ENCODE results near the gene KRTAP10-1.

Gene KRTAP10-1

DNA sequence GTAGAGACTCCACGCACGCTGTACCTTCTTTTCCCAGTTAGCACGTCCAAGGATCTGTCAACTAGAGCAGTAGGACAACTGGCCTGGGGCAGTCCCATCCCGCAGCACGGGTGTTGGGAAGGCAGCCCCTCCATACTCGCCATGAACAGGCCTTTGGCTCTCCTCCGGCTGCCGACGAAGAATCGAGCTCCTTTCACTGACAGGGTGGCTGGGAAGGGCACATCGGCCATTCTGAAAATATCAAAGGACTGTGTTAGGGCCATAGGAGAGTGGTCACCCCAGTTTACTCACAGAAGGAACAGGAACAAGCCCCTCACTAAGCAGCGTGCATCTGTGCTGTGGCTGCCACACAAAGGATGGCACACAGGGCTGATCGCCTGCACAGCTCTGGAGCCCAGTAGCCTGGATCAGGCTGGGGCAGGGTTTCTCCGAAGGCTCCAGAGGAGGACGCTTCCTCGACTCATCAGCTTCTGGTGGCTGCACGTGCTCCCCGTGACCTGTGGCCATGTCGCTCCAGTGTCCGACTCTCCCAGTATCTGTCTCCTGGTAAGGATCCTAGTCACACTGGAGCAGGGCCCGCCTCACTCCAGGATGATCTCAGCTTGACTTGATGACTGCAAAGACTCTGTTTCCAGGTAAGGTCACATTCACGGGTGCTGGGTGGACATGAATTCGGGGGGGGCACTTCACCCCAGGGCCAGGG lies 8.9 kb downstream of the KRTAP10-1 start:
- H3K9ac ChIP-seq (ENCODE audit: low read length): no peak overlapping the region
- no peaks in the 10 kb centered on the region for H3K27me3 ChIP-seq (ENCODE audit: control insufficient read depth in 1 of 2, insufficient read depth in 2 of 2, low read length in 2 of 2)
- no peak overlapping the region for H3K27ac ChIP-seq (ENCODE audit: low read depth, low read length)
- no peak overlapping the region for H3K4me3 ChIP-seq (ENCODE audit: low read depth in 1 of 2, low read length in 2 of 2)
- no peaks in the 10 kb centered on the region for H3K4me1 ChIP-seq (ENCODE audit: insufficient read depth, low read length)
- H3K9me3 ChIP-seq (ENCODE audit: low read length): no peaks in the 10 kb centered on the region
- H3K36me3 ChIP-seq (ENCODE audit: insufficient read depth, low read length): no peaks in the 10 kb centered on the region

DNA sequence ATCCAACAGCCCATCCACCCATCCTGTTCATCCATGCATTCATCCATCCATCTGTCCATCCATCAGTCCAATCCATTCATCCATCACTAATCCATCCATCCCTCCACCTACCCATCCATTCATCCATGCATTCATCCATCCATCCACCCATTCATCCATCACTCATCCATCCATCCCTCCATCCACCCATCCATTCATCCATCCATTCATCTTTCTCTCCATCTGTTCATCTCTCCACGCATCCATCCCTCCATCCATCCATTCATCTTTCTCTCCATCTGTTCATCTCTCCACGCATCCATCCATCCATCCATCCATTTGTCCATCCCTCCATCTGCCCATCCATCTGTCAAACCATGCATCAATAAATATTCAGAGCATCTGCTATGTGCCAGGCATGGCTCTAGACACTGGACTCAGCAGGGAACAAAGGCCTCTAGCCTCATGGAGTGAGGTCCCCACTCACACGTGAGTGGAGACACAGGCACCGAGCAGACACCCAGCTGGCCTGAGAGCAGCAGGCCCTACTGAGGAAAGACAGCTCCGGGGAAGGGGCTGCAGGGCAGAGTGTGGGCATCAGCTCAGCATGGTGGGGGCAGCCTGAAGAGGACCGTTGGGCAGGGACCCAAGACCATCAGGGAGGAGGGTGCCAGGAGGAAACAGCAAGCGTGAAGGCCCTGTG lies 9.6 kb downstream of the KRTAP10-1 start:
- H3K9me3 ChIP-seq (ENCODE audit: low read length): no peaks in the 10 kb centered on the region

DNA sequence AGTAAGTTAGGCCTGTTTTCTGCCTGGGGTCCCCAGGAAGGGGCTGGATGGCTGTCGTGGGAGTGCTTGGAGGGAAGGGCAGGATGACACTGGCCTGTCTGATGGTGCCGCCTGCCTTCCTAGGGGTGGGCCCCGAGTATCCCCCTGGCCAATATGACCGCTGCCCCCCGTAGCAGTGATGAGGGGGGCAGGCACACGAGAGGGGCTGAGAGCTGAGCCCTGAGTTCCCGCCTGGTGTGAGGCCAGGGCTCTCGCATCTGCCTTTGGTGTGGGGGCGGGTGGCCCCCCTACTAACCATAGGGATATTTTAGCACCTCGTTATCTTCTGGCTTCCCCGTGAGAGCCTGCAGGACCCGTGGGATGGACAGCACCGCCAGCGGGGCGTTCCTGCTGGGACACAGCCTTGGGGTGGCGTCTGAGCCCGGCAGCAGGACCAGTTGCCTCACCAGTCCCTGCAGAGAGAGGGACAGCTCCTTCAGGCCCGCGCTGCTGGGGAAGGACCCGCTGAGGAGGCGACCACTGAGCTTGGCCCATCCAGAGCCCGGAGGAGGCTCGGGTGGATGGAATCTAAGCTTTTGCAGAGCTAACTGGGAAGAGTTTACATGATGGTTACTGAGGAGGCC lies 10.4 kb downstream of the KRTAP10-1 start:
- H3K4me3 ChIP-seq (ENCODE audit: low read depth in 1 of 2, low read length in 2 of 2): no peak overlapping the region
- H3K27me3 ChIP-seq (ENCODE audit: control insufficient read depth in 1 of 2, insufficient read depth in 2 of 2, low read length in 2 of 2): no peaks in the 10 kb centered on the region
- no peaks in the 10 kb centered on the region for H3K36me3 ChIP-seq (ENCODE audit: insufficient read depth, low read length)
- no peak overlapping the region for H3K9ac ChIP-seq (ENCODE audit: low read length)
- H3K9me3 ChIP-seq (ENCODE audit: low read length): no peaks in the 10 kb centered on the region
- no peaks in the 10 kb centered on the region for H3K4me1 ChIP-seq (ENCODE audit: insufficient read depth, low read length)
- no peak overlapping the region for H3K27ac ChIP-seq (ENCODE audit: low read depth, low read length)

More for the DNA sequence above, 9.6 kb downstream of the KRTAP10-1 start:
- Histone ChIP-seq H3K36me3 (ENCODE audit: insufficient read depth, low read length) (no peaks in the 10 kb centered on the region), H3K9ac (ENCODE audit: low read length) (no peak overlapping the region), H3K27me3 (ENCODE audit: control insufficient read depth in 1 of 2, insufficient read depth in 2 of 2, low read length in 2 of 2) (no peaks in the 10 kb centered on the region), H3K4me1 (ENCODE audit: insufficient read depth, low read length) (no peaks in the 10 kb centered on the region), H3K27ac (ENCODE audit: low read depth, low read length) (no peak overlapping the region), H3K4me3 (ENCODE audit: low read depth in 1 of 2, low read length in 2 of 2) (no peak overlapping the region)

DNA sequence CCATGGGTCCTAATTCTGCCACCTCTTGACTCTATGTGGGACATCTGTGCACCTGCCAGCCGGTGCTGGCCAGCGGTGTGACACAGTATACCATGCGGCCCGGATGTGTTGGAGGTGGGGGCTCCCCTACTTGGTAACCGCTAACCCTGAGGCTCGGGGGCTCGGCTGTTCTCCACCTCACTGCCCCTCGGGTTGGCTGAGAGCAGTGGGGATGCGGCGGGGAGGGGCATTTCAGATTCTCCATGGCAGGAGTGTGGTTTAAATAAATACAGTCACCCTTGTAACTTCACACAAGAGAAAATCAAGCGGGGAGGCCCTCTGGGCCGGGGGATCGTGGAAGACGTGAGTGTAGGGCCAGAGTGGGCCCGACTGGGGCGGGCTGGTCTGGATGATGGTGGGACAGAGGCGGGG lies 11.0 kb downstream of the KRTAP10-1 start:
- no peak overlapping the region for H3K4me3 ChIP-seq (ENCODE audit: low read depth in 1 of 2, low read length in 2 of 2)
- H3K4me1 ChIP-seq (ENCODE audit: insufficient read depth, low read length): no peaks in the 10 kb centered on the region
- H3K9ac ChIP-seq (ENCODE audit: low read length): no peak overlapping the region
- H3K36me3 ChIP-seq (ENCODE audit: insufficient read depth, low read length): no peaks in the 10 kb centered on the region
- no peaks in the 10 kb centered on the region for H3K27me3 ChIP-seq (ENCODE audit: control insufficient read depth in 1 of 2, insufficient read depth in 2 of 2, low read length in 2 of 2)
- no peaks in the 10 kb centered on the region for H3K9me3 ChIP-seq (ENCODE audit: low read length)
- H3K27ac ChIP-seq (ENCODE audit: low read depth, low read length): no peak overlapping the region

DNA sequence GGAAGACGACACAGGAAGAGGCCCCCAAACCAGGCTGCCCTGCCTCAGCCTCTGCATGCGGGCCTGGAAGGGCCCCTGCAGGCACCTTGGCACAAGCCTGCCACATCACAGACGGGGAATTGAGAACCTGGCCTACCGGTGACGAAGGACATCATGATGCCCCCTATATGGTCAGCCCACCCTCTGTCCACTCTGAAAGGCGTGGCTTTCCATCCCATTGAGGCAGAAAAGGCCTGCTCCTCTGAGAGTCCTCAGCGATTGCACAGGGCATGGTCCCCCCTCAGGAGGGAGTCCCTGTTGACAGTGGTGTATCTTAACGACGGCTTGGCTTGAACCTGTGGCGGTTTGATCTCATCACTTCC lies 11.4 kb downstream of the KRTAP10-1 start:
- H3K4me1 ChIP-seq (ENCODE audit: insufficient read depth, low read length): no peaks in the 10 kb centered on the region
- H3K4me3 ChIP-seq (ENCODE audit: low read depth in 1 of 2, low read length in 2 of 2): no peak overlapping the region
- H3K9me3 ChIP-seq (ENCODE audit: low read length): no peaks in the 10 kb centered on the region
- H3K36me3 ChIP-seq (ENCODE audit: insufficient read depth, low read length): no peaks in the 10 kb centered on the region
- H3K9ac ChIP-seq (ENCODE audit: low read length): no peak overlapping the region
- H3K27ac ChIP-seq (ENCODE audit: low read depth, low read length): no peak overlapping the region
- H3K27me3 ChIP-seq (ENCODE audit: control insufficient read depth in 1 of 2, insufficient read depth in 2 of 2, low read length in 2 of 2): no peaks in the 10 kb centered on the region

DNA sequence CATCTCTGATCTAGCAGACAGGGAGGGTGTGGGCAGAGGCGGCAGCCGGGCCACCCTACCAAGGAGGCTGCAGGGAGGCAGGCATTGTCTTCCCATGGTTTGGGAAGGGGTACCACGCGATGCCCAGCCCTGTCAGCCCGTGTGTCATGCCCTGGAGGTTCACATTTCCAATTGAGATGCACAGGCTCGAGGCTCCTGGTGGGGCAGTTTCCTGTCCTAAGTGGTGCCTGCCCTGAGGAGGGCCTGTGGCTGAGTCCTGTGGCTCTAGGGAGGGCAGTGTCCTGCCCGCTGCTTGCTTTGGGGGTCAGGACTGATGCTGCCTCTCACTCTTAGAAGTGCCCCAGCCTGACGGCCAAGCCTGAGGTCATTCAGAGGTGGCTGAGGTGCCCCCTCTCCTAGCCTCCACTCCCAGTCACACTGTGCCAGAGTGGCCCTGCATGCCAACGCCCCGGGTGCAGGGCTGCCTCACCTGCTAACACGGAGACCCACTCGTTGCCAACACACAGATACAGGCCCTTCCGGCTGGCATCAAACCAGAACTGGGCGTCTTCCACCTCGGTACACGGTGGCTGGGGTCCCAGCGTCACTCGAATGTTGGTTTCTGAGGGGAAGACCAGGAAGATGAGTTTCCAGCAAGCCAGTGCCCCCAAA lies 11.9 kb downstream of the KRTAP10-1 start:
- Histone ChIP-seq H3K27me3 (ENCODE audit: control insufficient read depth in 1 of 2, insufficient read depth in 2 of 2, low read length in 2 of 2) (no peaks in the 10 kb centered on the region), H3K9ac (ENCODE audit: low read length) (no peak overlapping the region), H3K4me3 (ENCODE audit: low read depth in 1 of 2, low read length in 2 of 2) (no peak overlapping the region), H3K9me3 (ENCODE audit: low read length) (no peaks in the 10 kb centered on the region), H3K27ac (ENCODE audit: low read depth, low read length) (no peak overlapping the region), H3K36me3 (ENCODE audit: insufficient read depth, low read length) (no peaks in the 10 kb centered on the region), H3K4me1 (ENCODE audit: insufficient read depth, low read length) (no peaks in the 10 kb centered on the region)

DNA sequence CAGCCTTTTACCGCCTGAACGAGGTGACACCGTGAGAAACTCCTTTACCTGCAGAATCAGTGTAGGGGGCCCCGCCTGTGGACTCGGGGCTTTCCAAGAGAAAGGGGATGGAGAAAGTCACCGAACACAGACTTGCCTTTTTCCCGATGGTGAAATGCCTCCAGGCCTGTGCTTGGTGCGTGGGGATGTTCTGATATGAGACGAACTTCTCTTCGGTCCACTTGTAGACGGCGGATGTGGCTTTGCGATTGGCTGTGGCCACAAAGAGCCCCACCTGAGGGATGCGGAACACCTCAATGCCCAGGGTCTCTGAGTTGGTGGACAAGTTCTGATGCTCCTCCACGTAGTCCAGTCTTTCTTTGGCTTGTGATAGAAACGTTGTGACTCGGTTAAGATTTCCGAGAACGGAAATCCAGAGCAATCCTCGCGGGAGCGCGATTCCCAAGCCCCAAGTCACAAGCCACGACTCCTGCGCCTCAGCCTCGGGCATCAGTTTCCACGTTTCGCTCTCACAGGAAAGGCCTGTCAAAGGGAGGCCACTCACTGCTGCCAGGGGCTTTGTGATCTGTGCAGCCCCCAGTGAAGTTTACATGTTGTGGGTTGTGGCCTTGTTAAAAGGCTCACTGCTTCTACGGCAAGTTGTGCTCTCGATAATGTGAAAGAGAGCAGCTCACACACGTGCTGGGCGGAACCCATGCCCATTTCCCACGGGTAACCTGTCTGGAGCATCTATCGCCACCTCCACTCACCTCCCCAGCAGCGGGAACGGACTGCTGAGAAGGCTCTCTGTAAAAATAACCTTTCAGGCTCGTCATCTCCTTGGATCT lies 12.6 kb downstream of the KRTAP10-1 start:
- H3K27me3 ChIP-seq (ENCODE audit: control insufficient read depth in 1 of 2, insufficient read depth in 2 of 2, low read length in 2 of 2): no peaks in the 10 kb centered on the region
- H3K36me3 ChIP-seq (ENCODE audit: insufficient read depth, low read length): no peaks in the 10 kb centered on the region
- H3K9me3 ChIP-seq (ENCODE audit: low read length): no peaks in the 10 kb centered on the region
- no peak overlapping the region for H3K9ac ChIP-seq (ENCODE audit: low read length)
- no peak overlapping the region for H3K4me3 ChIP-seq (ENCODE audit: low read depth in 1 of 2, low read length in 2 of 2)
- no peak overlapping the region for H3K27ac ChIP-seq (ENCODE audit: low read depth, low read length)
- H3K4me1 ChIP-seq (ENCODE audit: insufficient read depth, low read length): no peaks in the 10 kb centered on the region

DNA sequence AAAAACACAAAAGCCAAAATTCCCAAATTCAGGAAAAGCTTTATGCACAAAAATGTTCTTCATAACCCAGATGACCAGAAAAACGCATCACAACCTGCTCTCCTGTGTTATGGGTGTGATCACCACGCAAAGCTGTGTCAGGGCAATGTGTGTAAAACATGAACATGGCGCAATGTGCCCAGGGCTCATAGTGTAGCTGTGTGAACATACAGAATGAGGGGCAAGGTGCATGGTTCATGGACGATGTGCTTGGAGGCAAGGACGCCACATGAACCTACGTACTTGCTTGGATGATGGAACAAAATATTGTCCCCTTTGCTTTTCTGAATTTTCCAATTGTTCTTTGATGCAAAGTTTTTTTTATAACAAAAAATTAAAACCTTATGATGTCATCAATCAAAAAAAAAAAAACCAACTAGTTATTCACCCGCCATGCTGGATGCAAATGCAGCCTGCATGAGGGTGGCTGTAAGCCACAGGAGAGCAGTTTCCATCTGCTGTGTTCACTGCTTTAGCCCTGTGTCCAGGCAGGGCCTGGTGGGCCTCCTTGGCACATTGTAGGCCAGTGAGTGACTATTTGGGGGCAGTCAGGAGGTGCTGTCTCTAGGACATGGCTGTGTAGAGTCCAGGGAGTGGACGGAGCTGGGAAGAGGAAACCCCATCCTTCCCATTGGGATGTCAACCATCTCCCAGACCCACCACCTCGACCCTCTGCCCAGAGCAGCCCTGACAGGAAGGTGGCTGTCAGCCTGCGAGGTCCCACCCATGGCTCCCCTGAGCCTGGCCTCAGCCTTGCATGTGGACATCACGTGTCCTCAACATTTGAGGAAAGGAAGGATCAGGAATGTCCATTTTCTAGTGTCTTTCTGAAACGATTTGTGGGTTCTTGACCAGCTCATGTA lies 13.6 kb downstream of the KRTAP10-1 start:
- no peaks in the 10 kb centered on the region for H3K36me3 ChIP-seq (ENCODE audit: insufficient read depth, low read length)
- no peak overlapping the region for H3K4me3 ChIP-seq (ENCODE audit: low read depth in 1 of 2, low read length in 2 of 2)
- H3K27ac ChIP-seq (ENCODE audit: low read depth, low read length): no peak overlapping the region
- H3K4me1 ChIP-seq (ENCODE audit: insufficient read depth, low read length): no peaks in the 10 kb centered on the region
- H3K27me3 ChIP-seq (ENCODE audit: control insufficient read depth in 1 of 2, insufficient read depth in 2 of 2, low read length in 2 of 2): no peaks in the 10 kb centered on the region
- no peak overlapping the region for H3K9ac ChIP-seq (ENCODE audit: low read length)
- no peaks in the 10 kb centered on the region for H3K9me3 ChIP-seq (ENCODE audit: low read length)

DNA sequence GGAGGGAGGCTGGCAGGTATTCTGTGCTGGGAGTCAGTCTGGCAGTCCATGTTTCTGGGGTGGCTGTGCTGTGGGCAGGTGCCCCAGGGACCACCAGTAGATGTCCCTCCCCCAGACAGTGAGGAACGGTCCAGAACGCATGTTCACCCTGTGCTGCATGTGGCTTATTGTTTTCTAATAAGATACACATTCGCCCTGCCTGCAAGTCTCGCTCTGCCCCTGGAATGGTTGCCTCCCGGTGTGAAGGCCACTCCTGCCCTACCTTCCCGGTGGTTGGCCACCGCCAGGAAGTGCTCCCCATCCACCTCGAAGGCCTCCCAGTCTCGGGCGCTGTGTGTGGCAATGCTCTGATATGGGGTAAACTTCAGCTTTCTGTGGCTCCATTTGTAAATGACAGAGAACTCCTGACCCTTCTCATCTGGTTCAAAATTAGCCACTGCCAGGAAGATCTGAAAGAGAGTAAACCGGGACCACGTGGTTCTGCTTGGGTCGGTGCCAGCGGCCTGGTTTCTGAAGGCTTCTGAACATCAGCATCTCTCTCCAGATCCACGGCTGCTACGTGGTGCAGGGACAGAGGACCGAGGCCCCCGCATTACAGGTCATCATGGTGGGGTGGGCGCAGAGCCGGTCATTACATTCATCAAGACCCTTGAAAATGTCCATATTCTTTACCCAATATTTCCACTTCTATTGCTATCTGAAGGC lies 14.5 kb downstream of the KRTAP10-1 start:
- H3K4me1 ChIP-seq (ENCODE audit: insufficient read depth, low read length): no peaks in the 10 kb centered on the region

More for the DNA sequence above, 14.5 kb downstream of the KRTAP10-1 start:
- no peak overlapping the region for H3K4me3 ChIP-seq (ENCODE audit: low read depth in 1 of 2, low read length in 2 of 2)
- no peak overlapping the region for H3K27ac ChIP-seq (ENCODE audit: low read depth, low read length)
- no peaks in the 10 kb centered on the region for H3K9me3 ChIP-seq (ENCODE audit: low read length)
- no peaks in the 10 kb centered on the region for H3K27me3 ChIP-seq (ENCODE audit: control insufficient read depth in 1 of 2, insufficient read depth in 2 of 2, low read length in 2 of 2)
- no peak overlapping the region for H3K9ac ChIP-seq (ENCODE audit: low read length)
- no peaks in the 10 kb centered on the region for H3K36me3 ChIP-seq (ENCODE audit: insufficient read depth, low read length)

Measured in muscle layer of colon (tissue), 2 donors.